ENCODE data around the gene PAX3. TPM values are rescaled to one million over a fixed set of nuclear protein-coding genes. Genes with fewer than 3 reads are reported as not detected.

The PAX3 gene
- total RNA-seq = not detected

- no peak for DNase-seq (ENCODE audit: low spot score)
Measured at GRCh38 chr2:222298311-222299150, at the start of gene PAX3. Gene PAX3, minus strand, starts transcription at chr2:222298998. Its CDS starts 383 bp downstream, at chr2:222298615.

- DNase-seq (ENCODE audit: low spot score) = no peak
Measured at GRCh38 chr2:222341331-222341730, 42.5 kb upstream of the PAX3 start.

GRCh38 chr2:222338374-222338773 lies 39.6 kb upstream of the PAX3 start:
- DNase-seq (ENCODE audit: low spot score) = no peak

GRCh38 chr2:222336931-222337330 lies 38.1 kb upstream of the PAX3 start:
- DNase-seq (ENCODE audit: low spot score) = no peak

- no peak for DNase-seq (ENCODE audit: low spot score)
Measured at GRCh38 chr2:222336442-222336841, 37.6 kb upstream of the PAX3 start.

GRCh38 chr2:222334914-222335313 lies 36.1 kb upstream of the PAX3 start:
- DNase-seq (ENCODE audit: low spot score) = no peak

- no peak for DNase-seq (ENCODE audit: low spot score)
Measured at GRCh38 chr2:222333397-222333796, 34.6 kb upstream of the PAX3 start.

- no peak for DNase-seq (ENCODE audit: low spot score)
Measured at GRCh38 chr2:222332116-222332515, 33.3 kb upstream of the PAX3 start.

GRCh38 chr2:222330910-222331309 lies 32.1 kb upstream of the PAX3 start:
- no peak for DNase-seq (ENCODE audit: low spot score)

- no peak for DNase-seq (ENCODE audit: low spot score)
Measured at GRCh38 chr2:222322236-222322635, 23.4 kb upstream of the PAX3 start.

- DNase-seq (ENCODE audit: low spot score) = no peak
Measured at GRCh38 chr2:222320436-222321395, 21.9 kb upstream of the PAX3 start.

- DNase-seq (ENCODE audit: low spot score) = no peak
Measured at GRCh38 chr2:222319586-222320435, 21.0 kb upstream of the PAX3 start.

- no peak for DNase-seq (ENCODE audit: low spot score)
Measured at GRCh38 chr2:222318712-222319585, 20.2 kb upstream of the PAX3 start.

- DNase-seq (ENCODE audit: low spot score) = no peak
Measured at GRCh38 chr2:222318026-222318711, 19.4 kb upstream of the PAX3 start.

- DNase-seq (ENCODE audit: low spot score) = no peak
Measured at GRCh38 chr2:222315443-222316121, 16.8 kb upstream of the PAX3 start.

- no peak for DNase-seq (ENCODE audit: low spot score)
Measured at GRCh38 chr2:222313816-222314215, 15.0 kb upstream of the PAX3 start.

GRCh38 chr2:222311978-222312738 lies 13.4 kb upstream of the PAX3 start:
- DNase-seq (ENCODE audit: low spot score) = no peak

- DNase-seq (ENCODE audit: low spot score) = no peak
Measured at GRCh38 chr2:222311319-222311977, 12.7 kb upstream of the PAX3 start.
